ENCODE results near the gene WDR76.
A peak's percentile ranks its signal among the peaks of the same experiment; 100 is the strongest.
"Not testable (repeated sequence)": the region's sequence is repeated elsewhere in the genome, so short reads cannot be mapped to it uniquely, and the experiment has no call there.

Gene WDR76
- total RNA-seq: 17.1 to 26.1 reads per million in 2 donors

GRCh38 chr15:43826508-43827341, at the start of gene WDR76:
WDR76 (plus strand) TSS chr15:43827002; CDS start chr15:43827033, 31 bp downstream.
- peak; percentile 56 to 91 (median 64) for DNase-seq

- peak; percentile 60 to 88 (median 80) for DNase-seq
These were observed 49.4 kb upstream of the WDR76 start for GRCh38 chr15:43777267-43777914.

- no peak for DNase-seq
These were observed 47.8 kb upstream of the WDR76 start for GRCh38 chr15:43779016-43779415.

- no peak for DNase-seq
These were observed 37.4 kb upstream of the WDR76 start for GRCh38 chr15:43789409-43789808.

GRCh38 chr15:43791993-43792760, 34.6 kb upstream of the WDR76 start, which contains the start of gene SERF2:
SERF2 (plus strand) TSS chr15:43792320; CDS start chr15:43792377, 57 bp downstream.
- DNase-seq: peak; percentile 99 to 100 (median 100)

GRCh38 chr15:43792761-43793476, 33.9 kb upstream of the WDR76 start:
- DNase-seq: peak in 2 of 5 experiments; percentile 6 to 58

- DNase-seq: no peak
These were observed 33.2 kb upstream of the WDR76 start for GRCh38 chr15:43793647-43794046.

- DNase-seq: no peak
These were observed 32.3 kb upstream of the WDR76 start for GRCh38 chr15:43794269-43795037.

- no peak for DNase-seq
These were observed 31.6 kb upstream of the WDR76 start for GRCh38 chr15:43795197-43795596.

- DNase-seq: no peak
These were observed 30.8 kb upstream of the WDR76 start for GRCh38 chr15:43795997-43796396.

- DNase-seq: no peak
These were observed 30.2 kb upstream of the WDR76 start for GRCh38 chr15:43796566-43796965.

- DNase-seq: no peak
These were observed 27.4 kb upstream of the WDR76 start for GRCh38 chr15:43799209-43799944.

GRCh38 chr15:43799945-43800285, 26.9 kb upstream of the WDR76 start, which contains the start of gene SERINC4:
SERINC4 (minus strand) TSS chr15:43800220; CDS start chr15:43799986, 234 bp downstream.
- no peak for DNase-seq

- DNase-seq: peak; percentile 77 to 94 (median 86)
These were observed 26.3 kb upstream of the WDR76 start, which contains the start of gene HYPK for GRCh38 chr15:43800286-43801141. HYPK (plus strand) TSS chr15:43800599; CDS start chr15:43800623, 24 bp downstream.

- not testable (repeated sequence) for DNase-seq
These were observed 24.1 kb upstream of the WDR76 start for GRCh38 chr15:43802676-43803075.

GRCh38 chr15:43808435-43808950, 18.3 kb upstream of the WDR76 start:
- DNase-seq: no peak

- no peak for DNase-seq
These were observed 17.7 kb upstream of the WDR76 start for GRCh38 chr15:43808960-43809678.

GRCh38 chr15:43815064-43815463, 11.7 kb upstream of the WDR76 start:
- DNase-seq: not testable (repeated sequence)

- DNase-seq: no peak
These were observed 5.3 kb upstream of the WDR76 start for GRCh38 chr15:43821505-43821904.
